Stomach smooth muscle (tissue), 2 donors: ENCODE results near the gene ZNF382.
"Not testable (repeated sequence)": the region's sequence is repeated elsewhere in the genome, so short reads cannot be mapped to it uniquely, and the experiment has no call there.

Experiments used
- H3K27ac ChIP-seq: one replicate; pipeline ENCODE4 v1.7.0; 2013; ENCODE audit warnings: mild to moderate bottlenecking, low read length, inconsistent platforms
- H3K27me3 ChIP-seq, 2 donors: one replicate each; pipeline ENCODE4 v1.7.0; 2013; ENCODE audit warnings: low read length in 2 of 2; ENCODE audit not compliant: insufficient read depth in 2 of 2, control insufficient read depth in 1 of 2
- H3K36me3 ChIP-seq, 2 donors: one replicate each; pipeline ENCODE4 v1.7.0; 2013; ENCODE audit warnings: low read length in 2 of 2; ENCODE audit not compliant: control insufficient read depth in 2 of 2, insufficient read depth in 2 of 2
- H3K4me1 ChIP-seq: one replicate; pipeline ENCODE4 v1.7.0; 2013; ENCODE audit warnings: low read length; ENCODE audit not compliant: control insufficient read depth, insufficient read depth
- H3K4me3 ChIP-seq, 2 donors: one replicate each; pipeline ENCODE4 v1.7.0; 2013; ENCODE audit warnings: low read length in 2 of 2
- H3K9ac ChIP-seq, 2 donors: one replicate each; pipeline ENCODE4 v1.7.0; 2013; ENCODE audit warnings: low read length in 2 of 2, mild to moderate bottlenecking in 1 of 2
- H3K9me3 ChIP-seq, 2 donors: one replicate each; pipeline ENCODE4 v1.7.0; 2013; ENCODE audit warnings: low read length in 2 of 2; ENCODE audit not compliant: control insufficient read depth in 2 of 2
- donor health status: healthy.
- donor health status: Pancreatic carcinoma.

The ZNF382 gene

GRCh38 chr19:36605101-36605876 is at the start of gene ZNF382:
Gene ZNF382 (plus strand): TSS chr19:36605313. CDS start chr19:36609915, 4,602 bp downstream.
- H3K36me3 ChIP-seq: peaks cover 11 to 18% of the 10 kb centered on the region in 2 donors
- H3K27ac ChIP-seq: peak within 1 kb of the TSS; percentile 67
- H3K27me3 ChIP-seq: no peaks in the 10 kb centered on the region
- peak within 1 kb of the TSS; percentile 77 to 90 for H3K4me3 ChIP-seq
- peak within 1 kb of the TSS; percentile 87 for H3K9ac ChIP-seq
- H3K4me1 ChIP-seq: peaks cover 4% of the 10 kb centered on the region
- peaks cover 0 to 2% of the 10 kb centered on the region in 2 donors for H3K9me3 ChIP-seq

GRCh38 chr19:36564391-36564790 is 40.7 kb upstream of the ZNF382 start:
- Histone ChIP-seq H3K4me1 (no peaks in the 10 kb centered on the region), H3K27me3 (no peaks in the 10 kb centered on the region), H3K9ac (no peak overlapping the region), H3K9me3 (peaks cover 9 to 33% of the 10 kb centered on the region in 2 donors), H3K36me3 (peaks cover 16 to 28% of the 10 kb centered on the region in 2 donors), H3K27ac (no peak overlapping the region), H3K4me3 (no peak overlapping the region)

GRCh38 chr19:36572593-36573019 is 32.5 kb upstream of the ZNF382 start:
- Histone ChIP-seq H3K9me3 (no peaks in the 10 kb centered on the region), H3K4me1 (peaks cover 13% of the 10 kb centered on the region), H3K27ac (peak overlapping the region; percentile 79), H3K36me3 (peaks cover 14 to 16% of the 10 kb centered on the region in 2 donors), H3K9ac (peak overlapping the region; percentile 74 to 93), H3K4me3 (peak overlapping the region; percentile 81 to 100), H3K27me3 (no peaks in the 10 kb centered on the region)

- no peaks in the 10 kb centered on the region for H3K9me3 ChIP-seq
- H3K27me3 ChIP-seq: no peaks in the 10 kb centered on the region
- H3K36me3 ChIP-seq: peaks cover 12 to 18% of the 10 kb centered on the region in 2 donors
Measured at GRCh38 chr19:36573020-36573894, 31.9 kb upstream of the ZNF382 start, which contains the start of gene ZNF529. Gene ZNF529 (minus strand): TSS chr19:36573292. CDS start chr19:36572346, 946 bp downstream.

GRCh38 chr19:36573895-36574720 is 31.0 kb upstream of the ZNF382 start:
- Histone ChIP-seq H3K9me3 (no peaks in the 10 kb centered on the region), H3K4me1 (peaks cover 13% of the 10 kb centered on the region), H3K9ac (peak overlapping the region; percentile 74 to 93), H3K4me3 (peak overlapping the region; percentile 81 to 100), H3K27ac (peak overlapping the region; percentile 79), H3K36me3 (peaks cover 8 to 15% of the 10 kb centered on the region in 2 donors), H3K27me3 (no peaks in the 10 kb centered on the region)

More at GRCh38 chr19:36573020-36573894, 31.9 kb upstream of the ZNF382 start, which contains the start of gene ZNF529:
- H3K4me3 ChIP-seq: peak within 1 kb of the TSS; percentile 81 to 100
- peaks cover 13% of the 10 kb centered on the region for H3K4me1 ChIP-seq
- peak within 1 kb of the TSS; percentile 79 for H3K27ac ChIP-seq
- H3K9ac ChIP-seq: peak within 1 kb of the TSS; percentile 74 to 93

- H3K4me3 ChIP-seq: peak overlapping the region; percentile 81 to 100
- no peaks in the 10 kb centered on the region for H3K9me3 ChIP-seq
- H3K4me1 ChIP-seq: peaks cover 13% of the 10 kb centered on the region
- no peak overlapping the region for H3K27ac ChIP-seq
- no peaks in the 10 kb centered on the region for H3K27me3 ChIP-seq
- peaks cover 13 to 16% of the 10 kb centered on the region in 2 donors for H3K36me3 ChIP-seq
- H3K9ac ChIP-seq: no peak overlapping the region
Measured at GRCh38 chr19:36574741-36575140, 30.4 kb upstream of the ZNF382 start.

GRCh38 chr19:36577271-36577996 is 27.7 kb upstream of the ZNF382 start:
- no peak overlapping the region for H3K27ac ChIP-seq
- H3K9ac ChIP-seq: no peak overlapping the region
- peaks cover 0 to 6% of the 10 kb centered on the region in 2 donors for H3K9me3 ChIP-seq
- no peaks in the 10 kb centered on the region for H3K27me3 ChIP-seq
- H3K36me3 ChIP-seq: peaks cover 14 to 31% of the 10 kb centered on the region in 2 donors
- H3K4me1 ChIP-seq: peaks cover 7% of the 10 kb centered on the region
- no peak overlapping the region for H3K4me3 ChIP-seq

- H3K27me3 ChIP-seq: no peaks in the 10 kb centered on the region
- H3K9ac ChIP-seq: no peak overlapping the region
- H3K9me3 ChIP-seq: peaks cover 0 to 6% of the 10 kb centered on the region in 2 donors
- H3K36me3 ChIP-seq: peaks cover 17 to 31% of the 10 kb centered on the region in 2 donors
- H3K4me3 ChIP-seq: no peak overlapping the region
- no peak overlapping the region for H3K27ac ChIP-seq
- H3K4me1 ChIP-seq: peaks cover 3% of the 10 kb centered on the region
Measured at GRCh38 chr19:36579255-36579654, 25.9 kb upstream of the ZNF382 start.

- not testable (repeated sequence) for H3K4me1 ChIP-seq, H3K36me3 ChIP-seq, H3K4me3 ChIP-seq, H3K9me3 ChIP-seq, H3K27me3 ChIP-seq, H3K27ac ChIP-seq, H3K9ac ChIP-seq
Measured at GRCh38 chr19:36602681-36603080, 2.4 kb upstream of the ZNF382 start.
